ENCODE results near the gene NEDD8.
A peak's percentile ranks its signal among the peaks of the same experiment; 100 is the strongest.

NEDD8 gene

GRCh38 chr14:24271134-24271833 is 39.1 kb upstream of the NEDD8 start, which contains the start of gene RABGGTA (continued):
- TF ChIP-seq ZNF645 (tag by site-specific recombination; IDR thresholded peaks at IDR 0.05): no peak
- TF ChIP-seq KLF9 (tag by site-specific recombination; IDR thresholded peaks at IDR 0.05; ENCODE audit: low read depth): peak; percentile 45; the same call in 1 of the 2 replicates
- 0 out of 2 replicates have a peak, but pooled peaks have one; percentile 49 for TF ChIP-seq ZNF394 (tag by site-specific recombination; IDR thresholded peaks at IDR 0.05; ENCODE audit: borderline replicate concordance)
- TF ChIP-seq ZNF48 (tag by site-specific recombination; IDR thresholded peaks at IDR 0.05): no peak
- TF ChIP-seq ZNF785 (tag by site-specific recombination; IDR thresholded peaks at IDR 0.05): no peak; the same call in 1 of the 2 replicates
- TF ChIP-seq ZXDB (tag by site-specific recombination; IDR thresholded peaks at IDR 0.05): peak; percentile 65
- 0 out of 2 replicates have a peak, but pooled peaks have one; percentile 74 for TF ChIP-seq KLF16 (tag by site-specific recombination; IDR thresholded peaks at IDR 0.05)
- TF ChIP-seq ZNF274 (IDR thresholded peaks at IDR 0.05; ENCODE audit: low read length): no peak
- TF ChIP-seq ZNF274 (tag by site-specific recombination; IDR thresholded peaks at IDR 0.05; ENCODE audit: borderline replicate concordance): no peak
- TF ChIP-seq ZNF747 (tag by site-specific recombination; IDR thresholded peaks at IDR 0.05): no peak
- no peak for TF ChIP-seq ZNF549 (tag by site-specific recombination; IDR thresholded peaks at IDR 0.05)
- TF ChIP-seq ZNF626 (tag by site-specific recombination; IDR thresholded peaks at IDR 0.05): no peak
- no peak for TF ChIP-seq ZNF223 (tag by site-specific recombination; IDR thresholded peaks at IDR 0.05)
- TF ChIP-seq, protein P1, sequence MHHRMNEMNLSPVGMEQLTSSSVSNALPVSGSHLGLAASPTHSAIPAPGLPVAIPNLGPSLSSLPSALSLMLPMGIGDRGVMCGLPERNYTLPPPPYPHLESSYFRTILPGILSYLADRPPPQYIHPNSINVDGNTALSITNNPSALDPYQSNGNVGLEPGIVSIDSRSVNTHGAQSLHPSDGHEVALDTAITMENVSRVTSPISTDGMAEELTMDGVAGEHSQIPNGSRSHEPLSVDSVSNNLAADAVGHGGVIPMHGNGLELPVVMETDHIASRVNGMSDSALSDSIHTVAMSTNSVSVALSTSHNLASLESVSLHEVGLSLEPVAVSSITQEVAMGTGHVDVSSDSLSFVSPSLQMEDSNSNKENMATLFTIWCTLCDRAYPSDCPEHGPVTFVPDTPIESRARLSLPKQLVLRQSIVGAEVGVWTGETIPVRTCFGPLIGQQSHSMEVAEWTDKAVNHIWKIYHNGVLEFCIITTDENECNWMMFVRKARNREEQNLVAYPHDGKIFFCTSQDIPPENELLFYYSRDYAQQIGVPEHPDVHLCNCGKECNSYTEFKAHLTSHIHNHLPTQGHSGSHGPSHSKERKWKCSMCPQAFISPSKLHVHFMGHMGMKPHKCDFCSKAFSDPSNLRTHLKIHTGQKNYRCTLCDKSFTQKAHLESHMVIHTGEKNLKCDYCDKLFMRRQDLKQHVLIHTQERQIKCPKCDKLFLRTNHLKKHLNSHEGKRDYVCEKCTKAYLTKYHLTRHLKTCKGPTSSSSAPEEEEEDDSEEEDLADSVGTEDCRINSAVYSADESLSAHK (tag by site-specific recombination; IDR thresholded peaks at IDR 0.05): no peak
- no peak; the same call in none of the 2 replicates for TF ChIP-seq ZBTB17 (tag by site-specific recombination; IDR thresholded peaks at IDR 0.05)
- TF ChIP-seq YY2 (tag by site-specific recombination; IDR thresholded peaks at IDR 0.05): no peak; the same call in 1 of the 2 replicates
- TF ChIP-seq MZF1 (tag by site-specific recombination; IDR thresholded peaks at IDR 0.05; ENCODE audit: borderline replicate concordance): peak; percentile 61; the same call in 1 of the 2 replicates
- no peak for TF ChIP-seq ZNF571 (tag by site-specific recombination; IDR thresholded peaks at IDR 0.05)

- peak overlapping the region; percentile 92 for H3K4me3 ChIP-seq (ENCODE audit: low read depth, low read length)
- ChIA-PET POLR2A (interaction anchor here (0.5 to 2.9 kb wide), 32 partner anchors 9 to 218 kb away, joined by 3 to 47 read pairs (median 5); partner anchors contain the start of genes CIDEB, DCAF11, DHRS1 and EMC9), CTCF (interaction anchor here (0.6 to 3.0 kb wide), 12 partner anchors 11 to 167 kb away, joined by 3 to 17 read pairs (median 4); partner anchors contain the start of genes CIDEB, LTB4R2, MDP1 and TINF2)
- peaks cover 0 to 36% of the 10 kb centered on the region in 2 experiments; a peak in 1 of 3 replicates for H3K36me3 ChIP-seq (ENCODE audit: control insufficient read depth in 2 of 2, insufficient read depth in 1 of 2, low read length in 2 of 2)
- H3K4me1 ChIP-seq (ENCODE audit: control insufficient read depth, insufficient read depth, low read length): peaks cover 3% of the 10 kb centered on the region; the same call in 1 of the 2 replicates
- H3K9me3 ChIP-seq (ENCODE audit: control insufficient read depth, insufficient read depth, low read depth, low read length): no peaks in the 10 kb centered on the region
- H3K27ac ChIP-seq (ENCODE audit: extremely low read depth, low read depth, low read length): peak overlapping the region; percentile 94
- TF ChIP-seq ZNF629 (tag by site-specific recombination; IDR thresholded peaks at IDR 0.05): peak; percentile 27
- TF ChIP-seq ZNF211 (tag by site-specific recombination; IDR thresholded peaks at IDR 0.05; ENCODE audit: low read depth): no peak
- TF ChIP-seq KLF10 (tag by site-specific recombination; IDR thresholded peaks at IDR 0.05): no peak
- TF ChIP-seq ZNF24 (tag by site-specific recombination; IDR thresholded peaks at IDR 0.05): peak; percentile 42; the same call in 1 of the 2 replicates
- TF ChIP-seq KLF8 (tag by site-specific recombination; IDR thresholded peaks at IDR 0.05): 0 out of 2 replicates have a peak, but pooled peaks have one; percentile 29
Measured at GRCh38 chr14:24270537-24271133, 38.5 kb upstream of the NEDD8 start.

Measured in HEK293 (cell line).